Liver (tissue), 3 donors: Measurements from ENCODE around the gene PDZD2.

Experiments
- CTCF ChIP-seq: fragments of 150-350 bp; IDR thresholded peaks from 2 replicates; pipeline ENCODE4 v1.5.1; 2017; ENCODE audit warnings: improper control_type of control experiment, low read depth, low read length; ENCODE audit not compliant: missing input control
- RXRA ChIP-seq, 2 donors: IDR thresholded peaks; 2 replicates each; pipeline ENCODE4 v1.6.1; 2017 to 2018; ENCODE audit warnings: antibody characterized with exemption in 2 of 2, mild to moderate bottlenecking in 1 of 2
- TAF1 ChIP-seq: conservative IDR thresholded peaks from 2 replicates; pipeline ENCODE4 v1.6.1; 2016; ENCODE audit warnings: antibody characterized with exemption, mild to moderate bottlenecking
- YY1 ChIP-seq: IDR thresholded peaks from 2 replicates; pipeline ENCODE4 v1.6.1; 2016; ENCODE audit warnings: antibody characterized with exemption, mild to moderate bottlenecking
- donor health status: healthy.
- donor health status: healthy.

GRCh38 chr5:32002755-32003154 lies 363.8 kb downstream of the PDZD2 start:
- TF ChIP-seq TAF1, result no peak
- no peak for TF ChIP-seq YY1
- TF ChIP-seq CTCF, result no peak
- no peak for TF ChIP-seq RXRA (IDR thresholded peaks at IDR 0.05)
